GM12878 (cell line): Measurements from ENCODE around the gene SPHK1. TPM values are rescaled to one million over a fixed set of nuclear protein-coding genes. Genes with fewer than 3 reads are reported as not detected.

ENCODE experiments used
- ATAC-seq: fragments of 200-7000 bp; cut with Tn5 transposase; 3 replicates; pipeline ENCODE4 v1.9.1; 2020; ENCODE audit warnings: mild to moderate bottlenecking, moderate library complexity
- BruUV-seq: library from RNA; stranded (reverse); fragments of 400-500 nt; replicated peaks from 2 replicates; lab custom pipeline; 2021; lab: Mats Ljungman, UMichigan
- CTCF ChIA-PET: fragments of 300-600 bp; sonication (Branson Sonifier 250); formaldehyde crosslinking; extraction: SDS; loops from one replicate; lab custom pipeline; 2021; ENCODE audit warnings: inconsistent platforms; lab: Yijun Ruan, JAX
- POLR2A ChIA-PET: fragments of 350-600 bp; formaldehyde crosslinking; extraction: SDS; loops from one replicate; lab custom pipeline; 2021; ENCODE audit warnings: inconsistent platforms; lab: Charles Lee
- RAD21 ChIA-PET: fragments of 300-600 bp; sonication (Branson Sonifier 250); formaldehyde crosslinking; loops from one replicate; lab custom pipeline; 2023; ENCODE audit warnings: antibody characterized with exemption; ENCODE audit not compliant: unreplicated experiment; lab: Charles Lee
- SMC1A ChIA-PET: fragments of 300-600 bp; sonication (Branson Sonifier 250); formaldehyde crosslinking; loops from one replicate; lab custom pipeline; 2023; ENCODE audit not compliant: unreplicated experiment, uncharacterized antibody; lab: Charles Lee
- DNase-seq: peaks from one replicate; pipeline ENCODE4 v3.0.0-alpha.2; 2011; ENCODE audit warnings: low read depth, low spot score
- FAIRE-seq: peaks from 3 replicates; lab custom pipeline; 2011; peaks lifted over from hg19 to GRCh38; lab: Jason Lieb, UNC
- H2AFZ ChIP-seq: 2 replicates; pipeline ENCODE4 v1.6.0; 2011; ENCODE audit warnings: low read depth, low read length, control low read depth; ENCODE audit not compliant: control insufficient read depth
- H3K27ac ChIP-seq: 2 replicates; pipeline ENCODE4 v1.5.1; 2011; ENCODE audit warnings: control low read depth; ENCODE audit not compliant: control insufficient read depth, insufficient read depth
- H3K27me3 ChIP-seq, 2 experiments: replicated peaks in 1 of 2; 2 replicates each; pipeline versions ENCODE4 v1.6.0 to v1.6.1; 2011; ENCODE audit warnings: low read length in 1 of 2; ENCODE audit not compliant: control insufficient read depth in 2 of 2, insufficient read depth in 2 of 2
- H3K36me3 ChIP-seq, 2 experiments: 2 replicates each; pipeline ENCODE4 v1.5.1; 2011; ENCODE audit warnings: low read length in 1 of 2; ENCODE audit not compliant: control insufficient read depth in 2 of 2, insufficient read depth in 2 of 2
- H3K4me1 ChIP-seq: 2 replicates; pipeline ENCODE4 v1.6.1; 2011; ENCODE audit warnings: mild to moderate bottlenecking, low read length, moderate library complexity, mixed read lengths; ENCODE audit not compliant: control insufficient read depth, insufficient read depth
- H3K4me2 ChIP-seq: 2 replicates; pipeline ENCODE4 v1.6.0; 2011; ENCODE audit warnings: control low read depth; ENCODE audit not compliant: control insufficient read depth, insufficient read depth
- H3K4me3 ChIP-seq: fragments of 200-600 bp; sonication (generic); 2 replicates; pipeline ENCODE4 v1.5.1; 2016
- H3K79me2 ChIP-seq: 2 replicates; pipeline ENCODE4 v1.6.0; 2011; ENCODE audit warnings: low read length; ENCODE audit not compliant: control insufficient read depth, insufficient read depth
- H3K9ac ChIP-seq: 2 replicates; pipeline ENCODE4 v1.8.0; 2011; ENCODE audit warnings: low read length, control low read depth, mixed read lengths; ENCODE audit not compliant: control insufficient read depth, insufficient read depth
- H3K9me3 ChIP-seq: replicated peaks from 3 replicates; pipeline ENCODE4 v1.5.1; 2011; ENCODE audit warnings: mild to moderate bottlenecking, low read length; ENCODE audit not compliant: control insufficient read depth, insufficient read depth
- H4K20me1 ChIP-seq: 2 replicates; pipeline ENCODE4 v1.6.0; 2011; ENCODE audit not compliant: control insufficient read depth, insufficient read depth
- EGR1 ChIP-seq, 2 experiments: IDR thresholded peaks; 1 replicate in 1 of 2; 2 replicates in 1 of 2; pipeline ENCODE4 v1.6.1; 2011 to 2012; ENCODE audit warnings: low read depth in 2 of 2, low read length in 2 of 2, borderline replicate concordance in 1 of 2, mild to moderate bottlenecking in 1 of 2, moderate library complexity in 1 of 2
- GABPA ChIP-seq: IDR thresholded peaks from 2 replicates; pipeline ENCODE4 v1.6.1; 2014; ENCODE audit warnings: antibody characterized with exemption, low read depth, mild to moderate bottlenecking, inconsistent platforms
- SMC3 ChIP-seq: IDR thresholded peaks from 2 replicates; pipeline ENCODE4 v1.6.1; 2011; ENCODE audit warnings: low read length, improper control_type of control experiment, borderline replicate concordance
- SPI1 ChIP-seq: IDR thresholded peaks from 2 replicates; pipeline ENCODE4 v1.6.1; 2011; ENCODE audit warnings: low read depth, mild to moderate bottlenecking, low read length, moderate library complexity, borderline replicate concordance; ENCODE audit not compliant: insufficient read depth
- WRNIP1 ChIP-seq: IDR thresholded peaks from 2 replicates; pipeline ENCODE4 v1.6.1; 2011; ENCODE audit warnings: low read depth, low read length, improper control_type of control experiment, borderline replicate concordance
- ZNF687 ChIP-seq: fragments of 450-650 bp; IDR thresholded peaks from 2 replicates; pipeline ENCODE4 v1.6.1; 2017; ENCODE audit warnings: mild to moderate bottlenecking, moderate library complexity
- WGBS: methylation state at CpG from one replicate; pipeline ENCODE4 v1.1.6; 2016; ENCODE audit warnings: low lambda C conversion rate; ENCODE audit not compliant: insufficient replicate concordance, insufficient coverage; ENCODE audit errors: missing lambda C conversion rate; 5-methylcytosine and 5-hydroxymethylcytosine counted together
- in situ Hi-C: fragments of 300-500 bp; cut with MboI; formaldehyde crosslinking; loops from 9 replicates; pipeline ENCODE4 v1.14.3; 2018; ENCODE audit warnings: mixed read lengths
- intact Hi-C: fragments of 100-400 bp; cut with micrococcal nuclease; formaldehyde crosslinking; loops from one replicate; pipeline ENCODE4 v1.14.2; 2022; ENCODE audit not compliant: unreplicated experiment
- polyA plus RNA-seq, 11 experiments: library from polyadenylated mRNA; depleted of rRNA in 4 of 11; unstranded in 6 of 11; stranded (reverse) in 5 of 11; fragments of >200 nt; fragmentation: Nextera tagmentation in 4 of 11; fragmentation: Illumina TruSeq in 1 of 11; extraction: Ambion mirVana in 4 of 11; extraction: Trizol in 1 of 11; gene quantifications; 1 replicate in 1 of 11; 2 replicates in 10 of 11; pipeline versions ENCODE4 v1.2.1 to v1.2.3, GENCODE V29; 2011 to 2016; ENCODE audit warnings: inconsistent platforms in 2 of 11, missing spikeins in 2 of 11, low read depth in 1 of 11
- total RNA-seq, 4 experiments: library from RNA; depleted of rRNA in 3 of 4; stranded (reverse); fragments of >200 nt in 3 of 4; fragmentation: Illumina TruSeq in 1 of 4; extraction: Trizol in 1 of 4; gene quantifications; 2 replicates each; pipeline versions ENCODE4 v1.2.1 to v1.2.3, GENCODE V29; 2013 to 2021

Gene SPHK1
- total and polyA plus RNA-seq, 10 of the 15 experiments (the other 5 are each of a cell fraction or from before 2014, with no cell fraction given), result 0.09 to 1.1 (median 0.36) TPM; not detected in 2

GRCh38 chr17:76414334-76415295, 30.2 kb downstream of the SPHK1 start:
- TF ChIP-seq ZNF687, result no peak
- no peak for TF ChIP-seq WRNIP1
- TF ChIP-seq SMC3, result no peak
- TF ChIP-seq GABPA, result no peak
- TF ChIP-seq EGR1 (IDR thresholded peaks at IDR 0.05; ENCODE audit: borderline replicate concordance in 1 of 2, low read depth in 2 of 2, low read length in 2 of 2), result no peak
- TF ChIP-seq SPI1, result no peak
- intact Hi-C loops, result no loop called here

More at GRCh38 chr17:76414334-76415295, 30.2 kb downstream of the SPHK1 start:
- DNase-seq (no peak), ATAC-seq (no peak), FAIRE-seq (no peak)
- Histone ChIP-seq H3K79me2 (peaks cover 19% of the 10 kb centered on the region), H3K9ac (no peak overlapping the region), H3K4me1 (peaks cover 7% of the 10 kb centered on the region), H2AFZ (no peak overlapping the region), H3K4me2 (no peak overlapping the region), H3K9me3 (no peaks in the 10 kb centered on the region), H3K27me3 (no peaks in the 10 kb centered on the region), H3K27ac (no peak overlapping the region), H4K20me1 (no peaks in the 10 kb centered on the region; the same call in 1 of the 2 replicates), H3K4me3 (no peak overlapping the region), H3K36me3 (peaks cover 0 to 16% of the 10 kb centered on the region in 2 experiments; a peak in 2 of 4 replicates)
- 89% methylated on average over 18 of the region's 21 CpGs for WGBS
- ChIA-PET CTCF (interaction anchor here (0.8 to 2.1 kb wide), 10 partner anchors 9 to 107 kb away, joined by 3 to 13 read pairs (median 3); no protein-coding TSS in a partner anchor), SMC1A (interaction anchor here (0.8 to 1.4 kb wide), 3 partner anchors 44 to 97 kb away, joined by 3 to 9 read pairs (median 4); no protein-coding TSS in a partner anchor), POLR2A (interaction anchor here (0.6 to 0.9 kb wide), 2 partner anchors 13 to 453 kb away, joined by 3 to 7 read pairs; no protein-coding TSS in a partner anchor), RAD21 (no interaction called here)
- in situ Hi-C loops, result no loop called here
- BruUV-seq, result no TSS peak
